RWPE2 (cell line): ENCODE results near the gene LRRTM4.

Source experiments
- ATAC-seq: fragments of 200-7000 bp; cut with Tn5 transposase; 3 replicates; pipeline ENCODE4 v1.9.1; 2021; ENCODE audit warnings: low read depth
- DNase-seq: peaks from one replicate; pipeline ENCODE4 v3.0.0-alpha.2; 2020; ENCODE audit warnings: low spot score
- H3K27ac ChIP-seq: fragments of 450-650 bp; 2 replicates; pipeline ENCODE4 v1.5.1; 2017; ENCODE audit warnings: mild to moderate bottlenecking; ENCODE audit not compliant: poor library complexity, severe bottlenecking
- H3K27me3 ChIP-seq: fragments of 250-450 bp; sonication (Bioruptor Pico); 2 replicates; pipeline ENCODE4 v1.5.1; 2021; ENCODE audit warnings: mild to moderate bottlenecking, moderate library complexity; ENCODE audit not compliant: insufficient read depth, poor library complexity, severe bottlenecking
- H3K36me3 ChIP-seq: fragments of 250-450 bp; sonication (Bioruptor Pico); 2 replicates; pipeline ENCODE4 v1.5.1; 2020; ENCODE audit warnings: low read depth, mild to moderate bottlenecking, moderate library complexity
- H3K4me1 ChIP-seq: fragments of 250-450 bp; sonication (Bioruptor Pico); 2 replicates; pipeline ENCODE4 v1.5.1; 2021; ENCODE audit warnings: mild to moderate bottlenecking, moderate library complexity; ENCODE audit not compliant: insufficient read depth, poor library complexity, severe bottlenecking
- H3K4me3 ChIP-seq: fragments of 250-450 bp; sonication (Bioruptor Pico); 2 replicates; pipeline ENCODE4 v1.5.1; 2021; ENCODE audit warnings: mild to moderate bottlenecking, moderate library complexity; ENCODE audit not compliant: severe bottlenecking
- H3K9me3 ChIP-seq: fragments of 250-450 bp; sonication (Bioruptor Pico); 2 replicates; pipeline ENCODE4 v1.5.1; 2021; ENCODE audit warnings: mild to moderate bottlenecking, moderate library complexity; ENCODE audit not compliant: severe bottlenecking
- CTCF ChIP-seq: fragments of 450-650 bp; IDR thresholded peaks from one replicate; pipeline ENCODE4 v1.5.1; 2017; ENCODE audit warnings: mild to moderate bottlenecking, moderate library complexity; ENCODE audit not compliant: poor library complexity, severe bottlenecking

LRRTM4 gene

GRCh38 chr2:77458216-77458615 lies 64.0 kb downstream of the LRRTM4 start:
- H3K36me3 ChIP-seq = no peaks in the 10 kb centered on the region
- no peak for DNase-seq
- H3K4me1 ChIP-seq = no peaks in the 10 kb centered on the region
- no peaks in the 10 kb centered on the region for H3K9me3 ChIP-seq
- no peak overlapping the region for H3K27ac ChIP-seq
- no peak for ATAC-seq
- no peak overlapping the region for H3K4me3 ChIP-seq
- TF ChIP-seq CTCF = no peak
- H3K27me3 ChIP-seq = peaks cover 4% of the 10 kb centered on the region

GRCh38 chr2:77457665-77458064 lies 64.5 kb downstream of the LRRTM4 start:
- Histone ChIP-seq H3K27ac (no peak overlapping the region), H3K4me3 (no peak overlapping the region), H3K27me3 (peaks cover 4% of the 10 kb centered on the region), H3K9me3 (no peaks in the 10 kb centered on the region), H3K36me3 (no peaks in the 10 kb centered on the region), H3K4me1 (no peaks in the 10 kb centered on the region)
- ATAC-seq (no peak), DNase-seq (no peak)
- no peak for TF ChIP-seq CTCF

- no peak for TF ChIP-seq CTCF
- H3K27ac ChIP-seq = no peak overlapping the region
- no peak for ATAC-seq
- H3K4me3 ChIP-seq = no peak overlapping the region
- H3K36me3 ChIP-seq = no peaks in the 10 kb centered on the region
- DNase-seq = no peak
- H3K27me3 ChIP-seq = no peaks in the 10 kb centered on the region
- no peaks in the 10 kb centered on the region for H3K4me1 ChIP-seq
- no peaks in the 10 kb centered on the region for H3K9me3 ChIP-seq
These were observed 79.1 kb downstream of the LRRTM4 start for GRCh38 chr2:77443076-77443475.

GRCh38 chr2:77434880-77435279 lies 87.3 kb downstream of the LRRTM4 start:
- Histone ChIP-seq H3K27me3 (no peaks in the 10 kb centered on the region), H3K27ac (no peak overlapping the region), H3K9me3 (no peaks in the 10 kb centered on the region), H3K4me1 (no peaks in the 10 kb centered on the region), H3K36me3 (no peaks in the 10 kb centered on the region), H3K4me3 (no peak overlapping the region)
- TF ChIP-seq CTCF = no peak
- ATAC-seq = no peak
- DNase-seq = no peak

- Histone ChIP-seq H3K4me1 (no peaks in the 10 kb centered on the region), H3K27me3 (no peaks in the 10 kb centered on the region), H3K27ac (no peak overlapping the region), H3K9me3 (no peaks in the 10 kb centered on the region), H3K36me3 (no peaks in the 10 kb centered on the region), H3K4me3 (no peak overlapping the region)
- DNase-seq = no peak
- no peak for ATAC-seq
- no peak for TF ChIP-seq CTCF
These were observed 93.2 kb downstream of the LRRTM4 start for GRCh38 chr2:77428946-77429345.
